ENCODE results near the gene HACD4.
A peak's percentile ranks its signal among the peaks of the same experiment; 100 is the strongest.

Gene HACD4, protein sequence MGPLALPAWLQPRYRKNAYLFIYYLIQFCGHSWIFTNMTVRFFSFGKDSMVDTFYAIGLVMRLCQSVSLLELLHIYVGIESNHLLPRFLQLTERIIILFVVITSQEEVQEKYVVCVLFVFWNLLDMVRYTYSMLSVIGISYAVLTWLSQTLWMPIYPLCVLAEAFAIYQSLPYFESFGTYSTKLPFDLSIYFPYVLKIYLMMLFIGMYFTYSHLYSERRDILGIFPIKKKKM

GRCh38 chr9:21031091-21031807 is at the start of gene HACD4:
HACD4 (minus strand) TSS chr9:21031640; CDS start chr9:21031590, 50 bp downstream.
- DNase-seq = peak; percentile 69

DNA sequence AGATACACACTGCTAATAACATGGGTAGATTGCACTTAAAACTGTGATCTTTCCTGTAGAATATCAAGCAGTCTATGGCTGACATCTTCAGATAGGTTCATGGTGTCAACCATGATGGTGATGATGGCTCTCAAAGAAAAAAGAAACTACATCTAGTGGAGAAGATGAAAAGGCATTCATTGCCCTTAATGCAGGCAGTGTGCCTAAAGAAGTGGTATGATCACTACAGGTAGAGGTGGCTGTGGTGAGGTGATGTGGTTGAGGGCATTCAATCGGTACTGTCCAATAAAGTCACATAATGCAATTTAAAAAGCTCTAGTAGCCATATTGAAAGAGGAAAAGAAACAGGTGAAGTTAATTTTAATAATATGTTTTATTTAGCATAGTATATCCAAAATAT is 49.4 kb upstream of the HACD4 start:
- no peak for DNase-seq

DNA sequence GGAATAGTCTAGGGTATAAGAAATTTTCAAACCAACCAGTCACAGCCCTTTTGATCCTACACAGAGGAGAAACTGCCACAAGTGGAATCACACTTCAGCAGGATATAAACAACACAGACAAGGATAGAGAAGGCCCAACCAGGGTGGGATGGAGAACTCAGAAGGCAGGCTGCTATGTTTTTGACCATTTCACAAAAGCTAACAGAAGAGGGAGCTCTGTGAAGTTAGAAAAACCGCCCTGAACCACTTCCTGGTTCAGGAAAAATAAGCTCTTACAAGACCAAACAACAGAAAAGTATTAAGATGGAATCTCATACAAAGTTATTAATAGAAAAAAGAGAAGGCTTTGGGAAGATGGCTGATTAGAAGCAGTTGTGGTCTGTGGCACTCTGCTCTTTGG is 47.3 kb upstream of the HACD4 start:
- peak; percentile 27 for DNase-seq

DNA sequence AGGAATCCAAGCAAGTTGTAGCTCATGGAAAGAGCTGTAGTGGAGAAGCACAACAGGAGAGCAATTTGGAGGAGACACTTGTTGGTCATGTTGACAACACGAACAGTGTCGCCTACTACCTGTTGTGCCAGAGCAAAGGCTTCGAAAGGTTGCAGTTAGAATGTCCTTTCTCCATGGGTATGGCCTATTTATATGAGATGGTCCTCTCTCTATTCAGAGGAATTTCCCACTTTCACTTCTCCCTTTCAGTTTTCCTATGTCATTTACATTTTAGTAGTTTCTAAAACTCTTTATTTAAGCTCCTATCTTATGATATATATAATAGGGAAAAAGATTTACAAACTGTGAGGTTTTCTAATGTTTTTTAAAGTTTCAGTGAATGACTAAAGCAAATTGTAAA is 46.3 kb upstream of the HACD4 start, which contains the start of gene IFNB1:
IFNB1 (minus strand) TSS at position 162 of the 400 bp plus-strand sequence; CDS start at position 89, 73 bp downstream.
- peak; percentile 66 for DNase-seq

DNA sequence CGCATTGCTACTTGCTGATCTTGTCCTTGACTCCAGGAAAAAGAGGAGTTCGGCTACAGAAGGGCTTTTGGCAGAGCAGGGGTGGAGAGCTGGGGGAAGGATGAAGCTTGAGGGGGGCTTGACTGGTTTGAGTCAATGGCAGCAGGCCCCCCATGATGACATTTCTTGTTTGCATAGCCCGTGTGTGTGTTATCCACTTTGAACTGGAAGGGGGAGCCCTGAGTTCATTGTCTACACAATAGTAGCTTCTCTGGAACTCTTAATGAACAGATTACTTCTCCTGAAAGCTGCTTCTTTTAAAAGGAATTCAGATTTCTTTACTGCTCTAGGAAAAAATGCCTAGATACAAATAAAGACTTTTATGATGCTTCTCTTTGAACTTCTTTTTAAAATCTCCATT is 44.0 kb upstream of the HACD4 start:
- DNase-seq = no peak

DNA sequence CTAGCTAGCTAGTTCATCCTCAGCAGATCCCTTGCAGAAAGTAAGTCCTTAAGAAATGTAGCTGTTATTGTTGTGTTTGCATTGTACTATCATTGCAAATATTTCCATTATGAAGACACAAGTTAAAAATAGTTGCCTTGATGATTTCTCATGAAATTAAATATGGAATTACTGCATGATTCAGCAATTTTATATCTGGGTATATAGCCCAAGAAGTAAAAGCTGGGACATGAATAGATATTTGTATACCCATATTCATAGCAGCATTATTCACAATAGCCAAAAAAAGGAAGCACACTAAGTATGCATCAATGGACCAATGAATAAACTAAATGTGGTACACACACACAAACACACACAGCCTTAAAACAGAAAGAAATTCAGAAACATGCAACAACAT is 39.5 kb upstream of the HACD4 start:
- no peak for DNase-seq

- peak; percentile 18 for DNase-seq
These were observed 38.7 kb upstream of the HACD4 start for GRCh38 chr9:21070171-21070571.

- DNase-seq = peak; percentile 8
These were observed 29.6 kb upstream of the HACD4 start for GRCh38 chr9:21060919-21061561.

DNA sequence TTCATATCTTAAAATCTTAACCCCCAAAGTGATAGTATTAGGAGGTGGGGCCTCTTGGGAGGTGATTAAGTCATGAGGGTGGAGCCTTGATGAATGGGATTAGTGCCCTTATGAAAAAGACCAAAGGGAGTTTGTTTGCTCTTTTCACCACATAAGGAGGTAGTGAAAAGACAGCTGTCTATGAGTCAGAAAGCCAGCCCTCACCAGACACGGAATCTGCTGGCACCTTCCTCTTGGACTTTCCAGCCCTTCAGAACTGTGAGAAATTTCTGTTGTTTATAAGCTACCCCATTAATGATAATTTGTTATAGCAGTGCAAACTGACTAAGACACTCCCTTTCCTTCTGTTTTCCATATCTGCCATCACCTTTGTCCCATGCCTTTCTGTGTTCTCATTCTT is 25.5 kb upstream of the HACD4 start:
- peak; percentile 44 for DNase-seq

- DNase-seq = no peak
These were observed 22.4 kb upstream of the HACD4 start for GRCh38 chr9:21053851-21054250.

GRCh38 chr9:21047281-21047691 is 15.8 kb upstream of the HACD4 start:
- no peak for DNase-seq

DNA sequence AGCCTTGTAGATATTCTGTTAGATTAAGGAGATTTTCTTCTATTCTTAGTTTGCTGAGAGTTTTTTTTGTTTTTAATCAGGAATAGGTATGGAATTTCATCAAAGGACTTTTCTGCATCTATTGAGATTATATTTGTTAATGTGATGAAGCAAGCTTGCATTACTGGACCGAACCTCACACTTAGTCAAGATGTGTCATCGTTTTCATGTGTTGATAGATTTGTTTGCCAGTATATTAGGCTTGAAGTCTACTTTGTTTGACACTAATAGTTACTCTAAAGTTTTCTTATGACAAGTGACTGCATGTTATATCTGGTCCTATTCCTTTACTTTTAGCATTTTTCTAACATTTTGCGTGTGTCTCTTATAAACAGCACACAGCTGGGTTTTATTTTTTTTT is 12.4 kb upstream of the HACD4 start:
- DNase-seq = no peak

- no peak for DNase-seq
These were observed 11.0 kb upstream of the HACD4 start for GRCh38 chr9:21042466-21042865.

DNA sequence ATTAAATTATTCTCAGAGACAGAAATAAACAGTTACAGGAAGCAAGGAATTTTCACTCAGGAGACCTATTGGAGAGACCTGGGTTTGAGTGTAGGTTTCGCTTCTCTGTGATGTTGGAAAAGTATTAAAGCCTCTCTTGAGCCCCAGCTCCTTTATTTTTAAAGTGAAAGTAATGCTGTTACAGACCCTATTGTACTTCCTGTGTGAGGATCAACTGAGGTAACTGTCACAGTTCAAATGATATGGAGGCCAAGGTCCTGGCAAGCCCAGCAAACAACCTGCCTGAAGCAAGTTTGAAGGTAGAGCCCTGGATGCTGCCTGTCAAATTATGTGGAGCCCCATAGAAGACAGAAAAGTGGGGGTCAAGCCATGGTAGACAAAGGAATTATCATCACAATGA is 7.9 kb upstream of the HACD4 start:
- no peak for DNase-seq

DNA sequence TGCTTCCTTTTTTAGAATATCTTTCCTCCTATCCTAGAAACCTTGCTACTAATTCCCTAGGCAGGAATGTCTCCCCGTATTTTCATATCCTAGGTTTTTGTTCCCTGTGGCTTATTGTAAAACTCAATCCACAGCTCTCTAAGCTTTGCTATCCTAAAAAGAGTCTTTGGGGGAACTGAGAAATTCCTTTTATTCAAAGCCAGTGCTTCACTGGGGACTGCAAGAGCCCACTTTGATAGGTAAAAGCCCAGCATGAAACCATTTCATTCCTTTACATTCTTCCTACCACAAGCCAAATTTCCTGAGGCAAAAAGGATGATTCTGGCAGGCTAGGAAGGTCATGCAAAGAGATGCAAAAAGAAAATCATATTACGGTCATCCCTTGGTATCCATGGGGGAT is 5.8 kb upstream of the HACD4 start:
- DNase-seq = no peak

DNA sequence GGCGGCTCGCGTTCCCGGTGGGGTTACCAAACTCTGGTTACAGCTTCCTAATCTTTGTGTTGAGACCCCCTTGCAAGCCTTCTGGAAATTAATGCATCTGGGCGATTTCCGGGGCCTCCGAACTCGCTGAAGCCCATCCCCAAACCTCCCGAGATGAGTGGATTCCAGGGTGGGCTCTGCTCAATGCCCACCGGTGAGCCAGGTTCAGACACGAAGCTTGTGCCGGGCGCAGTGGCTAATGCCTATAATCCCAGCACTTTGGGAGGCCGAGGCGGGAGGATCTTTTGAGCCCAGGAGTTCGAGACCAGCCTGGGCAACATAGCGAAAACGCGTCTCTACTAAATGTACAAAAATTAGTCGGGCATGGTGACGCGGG is 356 bp upstream of the HACD4 start:
- DNase-seq = no peak

GRCh38 chr9:21030389-21031035 is 928 bp downstream of the HACD4 start:
- DNase-seq = peak; percentile 94

- DNase-seq = no peak
These were observed 1.8 kb downstream of the HACD4 start for GRCh38 chr9:21029661-21030060.

DNA sequence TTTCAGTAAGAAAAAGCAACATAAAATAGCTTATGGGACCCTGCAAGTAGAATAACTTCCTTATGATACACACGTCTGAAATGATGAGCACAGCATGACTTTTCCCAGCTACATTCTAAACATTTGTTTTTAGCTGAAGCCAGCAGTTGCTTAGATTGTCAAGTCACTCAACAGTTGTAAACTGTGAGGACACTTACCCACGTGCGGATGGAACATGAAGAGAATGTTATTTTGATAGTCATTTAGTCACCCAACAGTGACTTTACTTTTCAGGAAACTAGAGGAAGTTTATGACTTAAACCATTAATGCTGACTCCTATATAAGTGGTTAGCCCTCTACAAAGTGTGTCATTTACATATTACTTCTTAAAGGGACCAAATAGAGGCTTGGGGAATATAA is 3.0 kb downstream of the HACD4 start:
- DNase-seq = peak; percentile 84

DNA sequence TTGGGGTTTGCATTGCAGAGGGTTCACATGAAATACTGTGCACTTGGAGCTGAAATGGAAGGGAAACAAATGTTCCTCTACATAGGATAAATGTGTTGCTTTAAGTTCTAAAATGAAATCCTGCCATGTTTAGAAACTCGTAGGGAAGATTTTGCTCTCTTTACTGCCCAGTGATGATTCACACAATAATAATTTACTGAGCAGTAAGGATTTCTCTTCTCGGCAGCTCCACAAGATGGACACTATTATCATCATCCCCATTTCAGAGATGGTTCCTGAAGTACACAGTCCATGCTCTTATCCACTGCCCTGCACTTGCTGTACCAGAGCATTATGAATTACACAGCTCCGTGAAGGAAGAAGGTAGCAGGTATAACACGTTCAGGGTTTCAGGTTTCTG is 4.1 kb downstream of the HACD4 start:
- DNase-seq = no peak

- DNase-seq = peak; percentile 79
These were observed 7.6 kb downstream of the HACD4 start for GRCh38 chr9:21023861-21024260.

- no peak for DNase-seq
These were observed 13.3 kb downstream of the HACD4 start for GRCh38 chr9:21018177-21018576.

- no peak for DNase-seq
These were observed 14.5 kb downstream of the HACD4 start for GRCh38 chr9:21016701-21017491.
